Fibroblast of skin of scalp (primary cell): ENCODE data around the gene POLR2L.

ENCODE experiments used
- DNase-seq: peaks from one replicate; pipeline ENCODE4 v3.0.0-alpha.2; 2013

POLR2L gene

DNA sequence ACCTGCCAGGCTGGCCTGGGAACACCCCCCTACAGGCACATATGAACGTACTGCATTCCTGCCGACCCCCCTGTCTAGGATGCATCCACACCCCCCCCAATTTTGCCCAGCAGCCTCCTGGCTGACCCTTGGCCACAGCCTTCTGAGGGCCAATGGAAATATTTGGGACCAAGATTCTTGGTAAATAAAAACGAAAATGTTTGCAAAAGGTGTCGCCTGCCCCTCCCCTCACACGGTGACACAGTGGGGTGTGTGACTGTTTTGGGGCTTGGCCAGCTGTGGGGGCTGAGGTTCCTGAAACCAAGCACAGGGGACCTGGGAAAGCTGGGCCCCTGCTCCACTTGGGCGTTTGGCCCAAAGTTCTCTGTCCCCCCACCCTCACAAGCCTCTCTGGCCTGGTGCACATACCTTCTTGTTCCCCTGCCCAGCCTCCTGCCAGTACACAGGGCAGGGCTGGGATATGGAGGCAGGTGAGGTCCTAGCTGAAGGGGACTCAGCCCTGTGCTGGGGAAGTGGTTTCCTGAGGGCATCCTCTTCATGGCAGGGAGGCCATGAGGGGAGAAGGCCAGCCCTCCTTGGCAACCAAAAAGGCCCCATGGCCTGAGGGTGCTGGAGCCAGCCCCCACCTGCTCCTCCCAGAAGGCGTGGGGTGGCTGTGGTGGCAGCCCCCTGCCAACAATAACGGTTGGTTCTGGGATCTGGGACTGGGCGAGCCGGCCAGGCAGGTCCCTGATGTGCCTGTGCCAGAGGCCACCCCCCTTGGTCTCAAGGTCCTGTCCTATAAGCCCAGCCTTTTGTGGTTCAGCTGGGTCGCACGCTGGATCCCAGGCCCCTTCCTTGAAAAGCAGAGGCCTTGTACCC, 16.7 kb downstream of the POLR2L start:
- DNase-seq = no peak

GRCh38 chr11:824942-825341, 17.4 kb downstream of the POLR2L start:
- DNase-seq = no peak

DNA sequence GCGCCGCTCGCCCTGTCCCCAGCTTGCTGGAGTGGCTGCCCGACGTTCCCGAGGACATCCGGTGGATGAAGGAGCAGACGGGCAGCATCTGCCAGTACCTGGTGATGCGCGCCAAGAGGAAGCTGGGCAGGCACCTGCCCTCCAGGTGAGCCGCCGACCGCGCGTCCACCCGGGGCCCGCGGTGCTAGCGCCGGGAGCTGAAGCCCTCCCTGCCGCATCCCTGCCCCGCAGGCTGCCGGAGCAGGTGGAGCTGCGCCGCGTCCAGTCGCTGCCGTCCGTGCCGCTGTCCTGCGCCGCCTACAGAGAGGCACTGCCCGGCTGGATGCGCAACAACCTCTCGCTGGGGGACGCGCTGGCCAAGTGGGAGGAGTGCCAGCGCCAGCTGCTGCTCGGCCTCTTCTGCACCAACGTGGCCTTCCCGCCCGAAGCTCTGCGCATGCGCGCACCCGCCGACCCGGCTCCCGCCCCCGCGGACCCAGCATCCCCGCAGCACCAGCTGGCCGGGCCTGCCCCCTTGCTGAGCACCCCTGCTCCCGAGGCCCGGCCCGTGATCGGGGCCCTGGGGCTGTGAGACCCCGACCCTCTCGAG, 17.9 kb downstream of the POLR2L start:
- DNase-seq = no peak

GRCh38 chr11:823441-824291, 18.7 kb downstream of the POLR2L start:
- DNase-seq = no peak

DNA sequence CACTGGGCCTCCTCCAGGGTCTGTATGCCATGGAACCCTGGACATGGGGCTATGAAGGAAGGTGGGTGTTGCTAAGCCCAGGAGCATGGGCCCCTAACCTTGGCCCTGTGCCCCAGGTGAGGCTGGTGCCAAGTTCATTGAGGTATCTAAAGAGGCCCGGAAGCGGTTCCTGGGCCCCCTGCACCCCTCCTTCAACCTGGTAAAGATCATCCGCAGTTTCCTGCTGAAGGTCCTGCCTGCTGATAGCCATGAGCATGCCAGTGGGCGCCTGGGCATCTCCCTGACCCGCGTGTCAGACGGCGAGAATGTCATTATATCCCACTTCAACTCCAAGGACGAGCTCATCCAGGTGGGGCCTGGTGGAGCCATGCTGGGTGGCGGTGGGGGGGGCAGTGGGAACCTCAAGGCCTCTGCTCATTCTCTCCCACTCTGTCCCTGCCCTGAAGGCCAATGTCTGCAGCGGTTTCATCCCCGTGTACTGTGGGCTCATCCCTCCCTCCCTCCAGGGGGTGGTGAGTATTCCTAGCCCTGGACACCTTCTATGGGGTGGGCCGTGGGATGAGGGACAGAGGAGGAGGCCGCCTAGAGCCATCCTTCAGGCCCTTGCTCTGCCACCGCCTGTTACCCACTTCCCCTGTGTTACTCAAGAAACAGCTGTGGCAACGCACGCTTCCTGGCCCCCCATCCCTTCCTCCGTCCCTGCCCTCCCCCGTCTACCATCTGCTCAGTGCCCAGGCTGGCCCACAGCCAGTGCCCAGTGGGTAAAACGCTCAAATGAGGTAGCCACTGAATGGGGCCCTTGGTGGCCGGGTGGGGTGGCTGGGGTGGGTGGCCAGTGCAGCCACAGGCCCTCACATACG, 20.6 kb downstream of the POLR2L start:
- DNase-seq = no peak

DNA sequence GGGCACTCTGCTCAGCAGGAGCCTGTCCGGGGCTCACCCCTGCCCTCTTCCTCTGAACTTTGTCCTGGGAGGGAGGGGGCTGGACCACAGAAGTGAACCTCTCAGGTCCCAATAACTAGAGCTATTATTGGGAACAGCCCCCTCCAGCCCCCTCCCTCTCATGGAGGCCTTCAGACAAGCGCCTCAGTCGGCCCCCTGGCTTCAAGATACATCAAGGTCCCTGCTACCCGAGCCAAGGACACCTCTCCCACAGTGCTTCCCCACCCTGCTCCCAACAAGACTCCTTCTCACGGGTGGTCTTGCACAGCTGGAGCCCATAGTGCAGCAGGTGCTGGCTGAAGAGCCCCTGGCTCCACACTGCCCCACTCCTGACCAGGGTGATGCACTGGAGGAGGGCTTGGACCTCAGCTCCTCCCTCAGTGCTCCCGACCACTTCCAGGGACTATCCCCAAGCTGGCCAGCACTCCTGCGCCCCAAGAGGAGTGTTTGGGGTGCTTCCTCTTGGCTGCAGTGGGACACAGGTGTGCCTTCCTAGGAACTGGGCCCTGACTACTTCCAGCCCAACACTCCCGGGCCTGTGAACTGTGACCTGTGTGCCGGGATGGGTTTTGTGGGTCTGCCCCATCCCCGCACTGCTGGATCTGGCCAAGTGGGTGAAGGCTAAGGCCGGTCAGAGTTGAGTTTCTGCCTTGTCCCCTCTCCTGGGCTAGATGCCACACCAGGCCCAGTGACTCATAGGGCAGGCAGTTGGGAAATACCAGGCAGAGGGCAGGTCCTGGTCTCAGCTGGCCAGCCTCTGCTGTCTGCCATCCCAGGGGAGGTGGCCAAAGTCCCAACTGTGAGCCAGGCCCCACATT, 21.4 kb downstream of the POLR2L start:
- peak; percentile 45 for DNase-seq

GRCh38 chr11:819943-820649, 22.2 kb downstream of the POLR2L start:
- DNase-seq = peak; percentile 47

DNA sequence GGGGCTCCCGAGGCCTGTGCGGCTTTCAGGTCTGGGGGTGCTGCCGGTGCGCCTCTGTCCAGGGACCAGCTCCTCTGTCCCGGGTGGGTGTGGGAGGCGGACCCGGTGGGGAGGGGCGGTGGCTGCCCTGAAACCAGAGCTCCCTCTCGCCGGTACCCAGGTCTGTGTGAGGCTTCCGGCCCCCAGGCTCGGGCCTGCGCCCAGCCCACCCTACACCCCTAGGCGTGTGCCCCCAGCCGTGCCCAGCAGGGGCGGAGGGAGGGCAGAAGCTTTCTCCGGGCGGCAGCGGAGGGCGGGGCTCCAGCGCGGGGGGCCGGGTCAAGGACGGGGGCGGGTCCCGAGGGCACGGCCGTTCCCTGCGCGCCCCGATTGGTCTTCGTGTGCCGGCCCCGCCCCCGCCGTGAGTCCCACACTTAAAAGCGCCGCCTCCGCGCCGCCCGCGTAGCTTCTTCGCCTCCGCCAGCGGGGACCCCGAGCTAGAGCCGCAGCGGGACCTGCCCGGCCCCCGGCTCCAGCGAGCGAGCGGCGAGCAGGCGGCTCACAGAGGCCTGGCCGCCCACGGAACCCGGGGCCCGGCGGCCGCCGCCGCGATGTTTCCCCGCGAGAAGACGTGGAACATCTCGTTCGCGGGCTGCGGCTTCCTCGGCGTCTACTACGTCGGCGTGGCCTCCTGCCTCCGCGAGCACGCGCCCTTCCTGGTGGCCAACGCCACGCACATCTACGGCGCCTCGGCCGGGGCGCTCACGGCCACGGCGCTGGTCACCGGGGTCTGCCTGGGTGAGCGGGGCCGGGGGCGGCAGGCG, 23.0 kb downstream of the POLR2L start:
- peak; percentile 91 for DNase-seq

GRCh38 chr11:818396-819128, 23.8 kb downstream of the POLR2L start, which contains the start of gene PNPLA2:
Gene PNPLA2 (plus strand): TSS chr11:818914. CDS start chr11:819719, 805 bp downstream.
- DNase-seq = peak; percentile 56

- no peak for DNase-seq
Observed at GRCh38 chr11:816433-816779, 25.9 kb downstream of the POLR2L start.

- no peak for DNase-seq
Observed at GRCh38 chr11:815675-816432, 26.5 kb downstream of the POLR2L start.

GRCh38 chr11:813456-814096, 28.8 kb downstream of the POLR2L start:
- DNase-seq = no peak

DNA sequence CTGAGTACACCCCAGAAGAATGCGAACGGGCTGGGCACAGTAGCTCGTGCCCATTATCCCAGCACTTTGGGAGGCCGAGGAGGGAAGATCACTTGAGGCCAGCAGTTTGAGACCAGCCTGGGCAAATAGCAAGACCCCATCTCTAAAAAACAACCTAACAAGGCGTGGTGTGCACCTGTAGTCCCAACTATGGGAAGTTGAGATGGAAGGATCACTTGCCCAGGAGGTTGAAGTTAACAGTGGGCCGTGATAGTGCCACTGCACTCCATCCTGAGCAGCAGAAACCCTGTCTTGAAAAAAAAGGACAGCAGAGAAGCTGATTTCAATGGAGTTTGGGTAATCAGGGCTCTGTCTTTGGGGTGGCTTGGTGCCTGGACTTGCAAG, 29.3 kb downstream of the POLR2L start:
- DNase-seq = no peak

DNA sequence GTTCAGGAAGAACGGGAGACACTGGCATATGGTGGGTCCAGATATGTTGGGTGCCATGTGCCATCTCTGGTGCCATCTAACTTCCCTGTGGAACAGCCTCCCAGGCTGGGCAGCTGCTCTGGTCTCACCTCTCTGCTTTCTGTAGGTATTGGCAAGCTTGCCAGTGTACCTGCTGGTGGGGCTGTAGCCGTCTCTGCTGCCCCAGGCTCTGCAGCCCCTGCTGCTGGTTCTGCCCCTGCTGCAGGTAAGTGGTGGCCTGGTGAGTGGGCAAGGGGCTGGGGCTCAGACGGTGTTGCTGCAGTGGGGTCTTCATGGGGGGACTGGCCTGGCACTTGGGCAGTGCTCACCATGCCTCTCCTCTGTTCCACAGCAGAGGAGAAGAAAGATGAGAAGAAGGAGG, 29.9 kb downstream of the POLR2L start:
- no peak for DNase-seq

DNA sequence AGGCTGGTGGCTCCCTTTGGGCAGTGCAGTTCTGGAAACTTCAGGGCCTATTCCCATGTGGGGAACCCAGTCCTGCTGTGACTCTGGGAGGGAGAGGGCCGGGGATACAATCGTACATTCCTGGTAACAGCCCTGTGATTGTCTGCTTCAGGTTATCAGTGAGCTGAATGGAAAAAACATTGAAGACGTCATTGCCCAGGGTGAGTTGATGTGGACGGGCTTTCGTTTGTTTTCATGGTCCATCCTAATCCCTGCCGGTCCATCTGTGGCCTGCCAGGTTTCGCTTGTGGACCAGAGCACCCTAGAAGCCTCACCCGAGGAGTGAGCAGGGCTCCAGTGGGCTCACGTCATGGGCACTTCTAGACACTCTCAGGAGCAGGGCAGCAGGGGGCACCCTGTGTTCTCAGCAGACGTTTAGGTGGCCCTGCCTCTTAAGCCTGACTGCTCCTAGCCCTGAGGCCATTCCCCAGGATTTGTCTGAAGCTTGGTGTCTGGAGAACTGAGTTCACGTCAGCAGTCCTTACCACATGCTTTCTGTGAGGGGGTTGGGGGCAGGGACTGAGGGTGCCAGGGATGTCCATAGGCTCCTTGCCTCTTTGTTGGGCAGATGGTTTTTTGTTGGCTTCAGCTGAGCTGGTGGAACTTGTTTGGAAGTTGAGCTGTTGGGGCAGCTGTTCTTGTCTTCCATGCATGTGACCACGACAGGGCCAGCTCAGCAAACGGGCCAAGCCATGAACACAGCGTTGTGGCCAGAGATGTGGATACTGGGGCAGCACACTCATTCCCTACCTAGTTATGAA, 30.7 kb downstream of the POLR2L start:
- DNase-seq = no peak

DNA sequence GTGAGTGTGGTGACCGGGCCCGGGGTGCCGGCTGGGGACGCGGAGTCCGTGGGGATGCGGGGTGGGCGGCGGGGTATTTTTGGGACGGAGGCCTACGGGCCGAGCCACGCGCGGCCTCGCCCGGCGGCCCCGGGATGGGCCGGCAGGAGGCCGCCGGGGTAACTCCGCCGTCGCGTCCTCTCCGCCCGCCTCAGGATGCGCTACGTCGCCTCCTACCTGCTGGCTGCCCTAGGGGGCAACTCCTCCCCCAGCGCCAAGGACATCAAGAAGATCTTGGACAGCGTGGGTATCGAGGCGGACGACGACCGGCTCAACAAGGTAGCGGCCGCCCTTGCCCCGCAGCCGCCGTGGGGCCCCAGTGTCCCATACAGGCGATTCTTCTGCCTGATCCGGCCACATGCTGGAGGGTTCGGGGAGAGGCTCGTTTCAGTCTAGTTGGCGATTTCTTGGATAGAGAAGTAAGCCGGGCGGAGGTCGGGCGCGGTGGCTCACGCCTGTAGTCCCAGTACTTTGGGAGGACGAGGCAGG, 32.2 kb downstream of the POLR2L start:
- no peak for DNase-seq
